HL-60/S4 treated with retinoic acid at 250 ng/mL for 4 days and 3 days (cell line): ENCODE data around the gene TTC33.
"Not testable (repeated sequence)": the region's sequence is repeated elsewhere in the genome, so short reads cannot be mapped to it uniquely, and the experiment has no call there.

Experiments
- in situ Hi-C: fragments of 300-500 bp; cut with MboI; formaldehyde crosslinking; loops from 2 replicates; pipeline ENCODE4 v1.7.0; 2022; ENCODE audit warnings: low sequenced_read_pairs

TTC33 gene

GRCh38 chr5:40622463-40623252 lies 133.1 kb downstream of the TTC33 start:
- in situ Hi-C loops: no loop called here

DNA sequence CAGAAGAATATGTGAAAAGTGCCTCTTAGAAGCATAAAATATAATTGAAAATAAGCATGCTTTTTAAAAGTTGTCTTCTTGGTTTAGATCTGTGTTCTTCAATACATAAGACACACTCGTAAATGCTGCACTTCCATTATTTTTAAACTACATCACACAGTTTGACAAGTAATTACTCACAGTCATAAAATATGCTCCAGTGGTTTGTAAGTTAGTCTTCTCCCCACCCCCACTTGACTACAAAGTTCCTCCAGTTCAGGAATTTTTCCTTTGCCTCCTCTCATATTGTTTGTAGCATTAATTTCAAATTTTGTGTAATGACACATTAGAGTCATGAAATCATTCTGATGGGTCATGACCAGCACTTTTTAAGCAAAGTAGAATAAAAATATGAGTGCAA lies 136.3 kb downstream of the TTC33 start:
- in situ Hi-C loops: no loop called here

DNA sequence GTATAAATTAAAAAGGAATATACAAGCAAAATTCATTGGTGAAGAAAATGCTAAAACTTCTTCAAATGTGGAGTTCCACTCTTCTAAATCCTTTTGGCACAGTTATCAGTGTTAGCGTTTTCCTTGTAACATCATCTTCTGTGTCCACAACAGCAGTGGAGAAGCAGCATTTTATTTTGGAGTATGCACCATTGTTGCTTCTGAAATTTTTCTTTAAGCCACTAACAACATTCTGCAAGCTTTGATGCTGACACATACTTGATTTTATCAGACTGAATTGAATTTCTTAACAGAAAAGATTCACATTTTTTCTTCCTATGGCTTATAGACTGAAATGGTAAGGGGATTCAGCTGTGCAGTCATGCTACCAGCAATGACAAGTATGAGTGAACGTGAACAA lies 136.8 kb downstream of the TTC33 start:
- in situ Hi-C loops: no loop called here

GRCh38 chr5:40616781-40617180 lies 139.0 kb downstream of the TTC33 start:
- in situ Hi-C loops: no loop called here

DNA sequence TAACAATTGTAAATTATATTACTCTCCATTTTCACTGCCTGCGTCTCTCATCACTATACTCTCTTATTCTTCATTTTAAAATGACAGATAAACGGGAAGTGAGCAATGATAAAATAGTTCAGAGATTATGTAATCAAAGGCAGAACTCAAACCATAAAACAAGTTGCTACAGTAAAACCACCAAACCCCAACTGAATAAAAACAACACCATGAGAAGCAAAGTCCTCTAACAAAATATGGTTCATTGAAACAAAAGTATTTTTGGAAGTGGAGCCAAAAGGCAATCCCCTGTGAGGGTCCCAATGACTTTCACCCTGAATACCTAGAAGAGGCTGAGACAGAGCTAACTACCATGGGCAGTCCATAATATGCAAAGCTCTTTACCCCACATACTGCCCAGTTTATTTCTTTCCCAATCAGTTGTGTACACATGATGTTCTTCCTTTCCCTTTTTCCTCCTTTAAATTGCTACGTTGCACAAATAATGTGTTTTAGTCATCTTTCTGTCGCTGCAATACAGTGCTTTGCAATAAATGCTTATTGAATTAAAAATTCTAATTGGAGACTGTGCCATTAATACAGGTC lies 140.1 kb downstream of the TTC33 start:
- in situ Hi-C loops: no loop called here

- in situ Hi-C loops: no loop called here
These were observed 140.7 kb downstream of the TTC33 start for GRCh38 chr5:40614923-40615585.

GRCh38 chr5:40614466-40614865 lies 141.3 kb downstream of the TTC33 start:
- in situ Hi-C loops: no loop called here

GRCh38 chr5:40607202-40607601 lies 148.6 kb downstream of the TTC33 start:
- in situ Hi-C loops: no loop called here

DNA sequence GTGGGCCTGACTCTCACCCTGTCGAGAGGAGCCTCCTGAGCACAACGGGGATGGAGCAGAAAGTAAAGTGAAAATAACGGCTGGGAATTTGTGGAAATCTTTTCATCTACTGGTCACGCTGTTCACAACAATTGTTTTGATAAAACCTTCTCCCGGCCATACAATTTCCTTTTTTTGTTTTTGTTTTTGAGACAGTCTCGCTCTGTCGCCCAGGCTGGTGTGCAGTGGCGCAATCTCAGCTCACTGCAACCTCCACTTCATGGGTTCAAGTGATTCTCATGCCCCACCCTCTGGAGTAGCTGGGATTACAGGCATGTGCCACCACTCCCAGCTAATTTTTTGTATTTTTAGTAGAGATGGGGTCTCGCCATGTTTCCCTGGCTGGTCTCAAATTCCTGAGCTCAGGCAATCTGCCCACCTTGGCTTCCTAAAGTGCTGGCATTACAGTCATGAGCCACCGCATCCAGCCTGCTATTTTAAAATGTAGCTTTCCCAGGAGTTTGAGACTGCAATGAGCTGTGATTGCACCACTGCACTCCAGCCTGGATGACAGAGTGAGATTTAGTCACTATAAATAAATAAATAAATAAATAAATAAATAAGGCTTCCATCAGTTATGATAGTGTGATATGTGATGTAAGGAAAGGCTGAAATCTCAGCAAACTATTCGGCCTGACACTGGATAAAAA lies 149.5 kb downstream of the TTC33 start:
- in situ Hi-C loops: no loop called here

GRCh38 chr5:40605295-40605958 lies 150.3 kb downstream of the TTC33 start:
- in situ Hi-C loops: no loop called here

- in situ Hi-C loops: no loop called here
These were observed 152.4 kb downstream of the TTC33 start for GRCh38 chr5:40603378-40603777.

DNA sequence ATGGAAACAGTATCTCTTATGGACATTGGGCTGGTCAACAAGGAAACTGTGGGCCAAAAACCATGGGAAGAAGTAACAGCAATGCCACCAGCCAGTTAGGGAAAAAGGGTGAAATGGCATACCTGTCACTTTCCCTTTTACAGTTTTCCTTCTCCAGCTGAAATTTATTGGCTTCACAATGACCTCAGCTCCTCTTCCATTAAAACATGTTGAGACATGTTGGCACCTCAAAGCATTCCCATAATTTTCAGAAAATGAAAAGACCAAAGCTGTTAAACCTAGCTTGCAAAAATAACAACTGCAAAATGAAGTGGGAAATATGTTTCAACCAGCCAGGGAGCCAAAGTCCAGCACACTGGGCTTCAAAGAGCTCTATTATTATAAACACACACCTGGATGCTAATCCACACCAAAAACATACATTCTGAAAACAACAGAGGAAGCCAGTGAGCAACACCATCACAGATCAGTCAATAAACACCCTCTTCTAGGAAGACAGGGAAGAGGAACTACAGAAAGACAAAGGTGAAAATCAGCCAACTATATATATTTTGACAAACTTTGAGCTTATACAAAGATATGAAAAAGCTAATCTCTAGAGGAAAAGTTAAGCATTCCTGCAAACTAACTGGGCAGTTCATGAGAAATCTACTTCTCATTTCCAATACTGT lies 154.4 kb downstream of the TTC33 start:
- in situ Hi-C loops: no loop called here

GRCh38 chr5:40600383-40600782 lies 155.4 kb downstream of the TTC33 start:
- in situ Hi-C loops: no loop called here

DNA sequence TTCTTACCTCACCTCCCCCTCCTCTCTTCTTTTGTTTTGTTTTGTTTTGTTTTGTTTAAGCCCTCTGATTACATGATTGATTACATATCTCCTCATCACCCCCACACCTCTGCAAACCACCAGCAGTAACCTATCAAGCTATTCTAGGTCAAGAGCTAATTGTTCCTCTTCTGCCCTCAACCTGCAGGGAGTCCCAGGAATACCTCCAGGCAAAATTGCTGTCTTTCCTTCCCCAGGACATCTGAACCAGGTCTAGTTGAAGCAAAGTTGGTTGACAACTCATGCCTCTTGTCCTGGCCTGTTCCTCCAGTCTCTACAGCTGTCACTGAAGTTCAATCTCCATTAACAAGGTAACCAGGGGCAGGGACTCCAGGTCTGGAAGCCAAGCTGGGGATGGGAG lies 156.1 kb downstream of the TTC33 start:
- in situ Hi-C loops: no loop called here

GRCh38 chr5:40594811-40595210 lies 160.9 kb downstream of the TTC33 start:
- in situ Hi-C loops: no loop called here

GRCh38 chr5:40591727-40592396 lies 163.9 kb downstream of the TTC33 start:
- in situ Hi-C loops: not testable (repeated sequence)

GRCh38 chr5:40587376-40587775 lies 168.4 kb downstream of the TTC33 start:
- in situ Hi-C loops: no loop called here

- in situ Hi-C loops: no loop called here
These were observed 170.1 kb downstream of the TTC33 start for GRCh38 chr5:40585537-40586267.

GRCh38 chr5:40584054-40584453 lies 171.7 kb downstream of the TTC33 start:
- in situ Hi-C loops: no loop called here
